NCI-H2081 (cell line): ENCODE results near the gene GPRC5B.

Experiments used
- DNase-seq, 2 experiments: peaks; one replicate each; lab custom pipeline; 2025; lab: John Stamatoyannopoulos, UW

The GPRC5B gene

DNA sequence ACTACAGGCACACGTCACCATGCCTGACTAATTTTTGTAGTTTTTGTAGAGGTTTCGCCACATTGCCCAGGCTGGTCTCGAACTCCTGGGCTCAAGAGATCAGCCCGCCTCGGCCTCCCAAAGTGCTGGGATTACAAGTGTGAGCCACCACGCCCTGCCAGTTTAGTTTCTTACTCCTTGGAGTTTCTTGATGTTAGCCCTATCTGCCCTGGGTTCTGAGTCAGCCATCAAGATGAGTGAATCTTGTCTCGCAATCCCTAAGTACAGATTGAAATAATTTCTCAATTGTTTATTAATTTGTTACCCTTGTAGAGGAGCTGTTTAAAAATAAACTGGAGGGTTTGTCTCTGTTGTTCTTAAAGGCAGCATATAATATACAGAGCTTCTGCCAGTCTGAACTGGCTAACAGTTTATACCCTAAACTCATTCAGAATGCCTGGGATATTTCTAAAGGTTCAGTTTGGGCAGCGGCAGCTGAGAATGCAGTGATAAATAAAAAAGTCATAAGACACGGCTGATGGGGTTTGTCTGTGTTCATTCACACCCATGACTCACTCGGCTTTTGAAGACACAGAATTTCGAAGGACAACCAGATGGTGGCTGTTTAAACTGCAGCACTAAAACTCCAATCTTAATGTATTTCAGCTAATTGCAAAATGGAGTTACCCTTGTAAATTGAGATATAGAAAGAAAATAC is 39.6 kb downstream of the GPRC5B start:
- DNase-seq = no peak

DNA sequence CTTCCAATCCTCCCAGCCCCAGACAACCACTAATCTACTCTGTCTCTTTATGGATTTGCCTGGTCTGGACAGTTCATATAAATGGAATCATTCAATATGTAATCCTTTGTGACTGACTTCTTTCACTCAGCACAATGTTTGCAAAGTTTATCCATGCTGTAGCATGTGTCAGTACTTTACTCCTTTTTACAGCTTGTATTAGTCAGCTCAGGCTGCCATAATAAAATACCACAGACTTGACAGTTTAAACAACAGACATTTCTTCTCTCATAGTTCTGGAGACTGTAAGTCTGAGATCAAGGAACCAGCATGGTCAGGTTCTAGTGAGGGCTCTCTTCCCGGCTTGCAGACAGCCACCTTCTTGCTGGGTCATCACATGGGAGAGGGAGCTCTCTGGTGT is 41.3 kb downstream of the GPRC5B start:
- DNase-seq = no peak

DNA sequence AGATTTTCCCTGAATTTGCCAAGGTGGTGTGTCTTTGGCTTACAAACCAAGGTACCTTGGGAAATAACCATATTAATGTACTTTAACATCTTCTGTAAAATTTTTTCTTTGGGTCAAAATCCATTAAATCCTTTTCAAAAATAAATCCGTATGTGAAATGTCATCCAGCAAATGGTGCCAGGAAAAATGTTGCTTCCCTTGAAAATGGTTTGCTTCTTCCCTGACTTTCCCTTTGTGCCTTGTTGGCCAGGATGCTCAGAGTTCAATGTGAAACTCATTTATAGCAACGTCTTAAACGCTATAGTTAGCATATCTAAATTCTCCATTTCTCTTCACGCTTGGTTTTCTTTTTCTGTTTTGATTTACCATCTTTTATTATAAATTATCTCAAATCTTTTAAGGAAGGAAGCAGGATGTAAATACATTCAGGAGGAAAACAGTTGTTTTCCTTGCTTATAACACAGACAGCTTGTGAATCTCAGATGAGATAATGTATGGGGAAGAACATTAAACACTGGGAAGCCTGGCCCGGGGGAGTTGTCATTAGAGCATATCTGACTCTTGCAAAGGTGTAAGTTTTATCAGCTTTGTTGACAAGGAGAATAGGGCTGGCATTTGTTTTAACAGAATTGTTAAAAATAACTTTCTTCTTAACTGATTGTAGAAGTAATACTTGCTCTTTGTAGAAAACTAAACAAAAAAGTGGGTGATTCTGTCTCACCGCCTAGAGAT is 42.1 kb downstream of the GPRC5B start:
- no peak for DNase-seq

DNA sequence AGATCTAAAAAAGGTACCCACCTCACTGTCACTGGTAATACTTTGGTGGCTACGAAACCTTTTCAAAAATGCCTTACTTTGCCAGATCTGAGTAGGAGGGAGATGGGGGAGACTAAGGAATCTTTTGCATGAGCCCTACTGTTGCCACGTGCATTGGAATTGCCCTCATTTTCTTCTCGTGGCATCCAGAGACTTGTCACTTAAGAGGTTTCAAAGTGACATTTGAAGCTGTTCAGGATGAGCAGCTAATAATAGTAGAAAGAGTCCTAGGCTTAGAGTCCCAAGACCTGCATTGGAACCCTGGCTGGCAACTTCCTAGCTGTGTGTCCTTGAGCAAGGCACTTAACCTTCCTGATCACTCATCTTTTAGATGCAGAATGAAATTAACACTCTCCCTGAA is 43.5 kb downstream of the GPRC5B start:
- no peak for DNase-seq

DNA sequence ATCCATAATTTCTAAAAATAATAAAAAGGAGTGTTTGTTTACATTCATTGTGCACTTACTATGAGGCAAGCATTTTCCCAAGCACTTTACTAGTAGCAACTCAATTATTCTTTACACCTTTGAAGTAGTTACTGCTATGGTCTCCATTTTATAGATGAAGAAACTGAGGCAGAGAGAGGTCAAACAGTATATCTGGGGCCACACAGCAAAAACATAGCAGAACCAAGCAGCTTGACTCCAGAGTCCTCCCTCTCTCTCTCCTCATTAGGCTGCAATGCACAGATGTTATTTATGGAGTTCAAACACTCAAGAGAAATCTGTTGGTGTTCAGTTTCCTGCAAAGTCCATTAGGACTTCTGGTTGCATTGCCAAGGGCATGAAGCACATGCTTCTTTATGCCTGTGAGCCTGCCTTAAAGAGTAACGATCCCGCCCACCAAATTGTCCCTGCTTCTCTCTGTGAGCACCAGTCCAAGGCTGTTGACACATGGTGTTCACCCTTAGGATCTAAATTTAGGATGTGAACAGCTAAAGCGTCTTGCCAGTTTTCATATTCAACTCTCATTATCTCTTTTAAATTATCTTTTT is 44.0 kb downstream of the GPRC5B start:
- DNase-seq = peak; percentile 67 to 85

DNA sequence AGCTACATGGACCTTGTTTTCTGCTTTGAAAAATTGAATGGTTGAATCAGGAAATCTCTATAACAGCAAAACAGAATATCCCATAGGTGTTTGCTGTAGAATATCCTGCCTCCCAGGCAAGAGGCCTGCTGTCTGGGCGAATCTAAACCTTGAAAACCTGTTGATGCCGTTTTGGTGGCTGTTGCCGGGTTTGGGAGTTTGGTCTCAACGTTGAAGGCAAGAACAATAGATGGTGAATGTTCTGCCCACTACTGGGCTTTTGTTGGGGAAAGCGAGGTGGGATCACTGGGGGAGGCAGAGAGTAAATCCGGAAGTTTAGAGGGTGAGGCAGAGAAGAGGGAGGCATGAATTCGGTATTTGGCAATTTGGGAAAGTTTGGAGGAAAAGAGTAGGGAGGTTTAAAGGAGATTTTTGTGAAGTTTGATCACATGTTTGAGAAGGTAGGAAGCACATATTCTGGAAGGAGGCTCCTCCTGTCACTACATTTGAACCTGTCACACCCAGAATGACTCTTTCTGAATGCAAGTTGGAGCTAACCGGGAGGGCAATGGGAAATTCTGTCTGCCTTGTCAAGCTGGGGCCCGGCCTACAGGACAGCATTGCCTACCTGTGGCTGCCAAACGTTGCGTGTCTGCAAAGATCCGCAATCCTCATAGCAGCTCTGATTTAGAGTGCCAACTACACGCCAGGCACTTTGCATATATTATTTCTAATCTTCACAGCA is 46.5 kb downstream of the GPRC5B start:
- DNase-seq = no peak

DNA sequence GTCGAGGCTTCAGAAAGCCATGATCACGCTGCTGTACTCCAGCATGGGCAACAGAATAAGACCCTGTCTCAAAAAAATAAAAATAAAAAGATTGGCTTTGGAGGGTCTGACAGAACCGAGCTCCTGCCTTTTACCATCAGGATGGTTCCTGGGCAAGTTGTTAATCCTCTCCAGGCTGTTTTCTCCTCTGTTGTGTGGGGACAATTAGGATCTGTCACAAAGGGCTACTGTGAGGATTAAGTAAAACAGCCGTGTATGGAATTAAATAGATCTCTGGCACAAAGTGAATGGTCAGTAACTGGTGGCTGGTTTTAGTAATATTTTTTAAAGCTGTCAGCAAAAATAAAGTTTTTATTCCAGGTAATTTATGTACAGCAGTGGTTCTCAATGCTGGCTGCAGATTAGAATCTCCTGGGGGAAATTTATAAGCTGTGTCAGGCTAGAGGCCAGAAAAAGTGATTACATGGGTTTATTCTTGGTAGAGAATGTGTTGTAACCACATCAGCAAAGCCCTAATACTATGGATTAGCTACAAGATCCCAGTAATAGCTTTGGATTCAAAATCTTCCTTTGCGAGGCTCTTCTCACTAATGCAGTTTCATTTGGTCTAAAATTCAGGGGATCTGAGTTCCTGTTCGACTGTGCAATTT is 47.2 kb downstream of the GPRC5B start:
- DNase-seq = no peak

DNA sequence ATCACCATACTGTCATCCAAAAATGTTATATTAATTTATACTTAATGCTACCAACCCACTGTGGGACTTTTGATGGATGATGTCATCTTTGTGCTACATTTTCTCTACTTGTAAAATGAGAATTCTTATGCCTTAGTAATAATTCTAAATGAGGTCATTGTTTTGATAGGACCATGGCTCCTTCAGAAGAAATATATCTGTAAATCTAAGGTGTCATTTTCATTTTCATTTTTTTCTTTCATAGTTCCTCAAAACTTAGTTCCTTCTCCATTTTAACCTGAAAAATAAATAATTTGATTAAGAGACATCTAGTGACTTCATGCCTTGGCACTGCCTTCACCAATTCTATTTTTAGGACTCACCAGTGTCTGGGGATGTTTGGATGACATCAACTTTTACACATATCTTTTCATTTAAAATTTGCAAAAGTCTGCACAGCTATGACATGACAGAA is 48.7 kb downstream of the GPRC5B start:
- DNase-seq = no peak

DNA sequence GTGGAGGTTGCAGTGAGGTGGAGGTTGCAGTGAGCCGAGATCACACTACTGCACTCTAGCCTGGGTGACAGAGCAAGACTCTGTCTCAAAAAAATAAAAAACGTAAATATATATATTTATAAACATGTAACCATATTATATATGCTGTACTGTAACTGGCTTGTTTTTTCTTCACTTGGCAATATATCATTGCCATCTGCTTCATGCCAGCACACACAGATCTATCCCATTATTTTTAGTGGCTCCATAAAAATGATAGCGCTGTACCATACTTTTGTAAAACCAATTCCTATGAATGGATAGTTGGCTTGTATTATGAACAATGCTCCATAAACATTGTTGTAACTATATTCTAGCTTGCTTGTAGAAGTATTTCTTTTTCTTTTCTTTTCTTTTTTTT is 49.5 kb downstream of the GPRC5B start:
- DNase-seq = no peak

DNA sequence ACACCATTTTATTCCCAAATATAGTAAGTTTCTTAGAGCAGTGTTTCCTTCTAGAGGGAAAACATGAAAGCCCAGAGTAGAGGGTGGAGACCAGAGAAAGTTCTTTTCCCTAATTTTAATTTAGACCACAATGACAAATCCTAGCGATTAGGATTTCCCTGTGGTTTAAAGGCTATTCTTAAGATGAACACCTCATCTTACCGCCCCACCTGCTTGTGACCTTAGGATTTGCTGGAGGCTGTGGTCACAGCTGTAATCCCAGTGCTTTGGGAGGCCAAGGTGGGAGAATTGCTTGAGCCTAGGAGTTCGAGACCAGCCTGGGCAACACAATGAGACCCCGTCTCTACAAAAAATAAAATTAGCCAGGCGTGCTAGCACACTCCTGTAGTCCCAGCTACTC is 51.1 kb downstream of the GPRC5B start:
- no peak for DNase-seq

DNA sequence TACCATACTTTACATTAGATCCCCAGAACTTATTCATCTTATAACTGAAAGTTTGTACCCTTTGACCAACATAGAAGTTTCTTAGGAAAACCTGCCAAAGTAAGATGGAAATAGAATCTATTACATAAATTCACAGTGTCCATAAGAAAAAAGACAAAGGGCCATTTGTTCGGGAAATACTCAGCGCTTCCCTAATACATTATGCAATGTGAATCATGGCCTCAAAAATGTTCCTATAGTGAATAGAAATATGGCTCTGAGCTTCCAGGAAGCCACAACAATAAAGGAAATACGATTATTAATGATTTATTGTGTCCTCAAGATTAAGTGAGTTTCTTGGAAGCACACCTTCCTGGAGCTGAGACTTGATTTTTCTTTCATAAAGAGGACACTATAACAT is 51.5 kb downstream of the GPRC5B start:
- DNase-seq = no peak

DNA sequence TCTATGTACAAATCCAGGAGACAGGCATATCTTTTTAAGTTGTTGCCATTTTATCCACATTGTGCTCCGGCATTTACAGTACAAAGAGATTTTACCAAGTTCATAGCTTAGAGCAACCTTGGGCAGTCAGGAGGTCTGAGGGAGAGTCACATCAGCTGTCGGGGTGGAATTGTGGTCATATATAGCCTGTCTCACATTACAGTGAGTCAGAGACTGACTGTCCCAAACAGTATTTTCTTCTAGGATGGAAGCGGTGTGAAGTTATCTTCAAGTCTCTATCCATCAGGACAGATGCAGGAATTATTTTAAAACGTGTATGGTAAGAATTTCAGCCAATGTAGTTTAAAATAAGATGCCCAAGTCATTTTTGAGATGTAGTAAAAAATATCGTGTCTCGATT is 53.0 kb downstream of the GPRC5B start:
- DNase-seq = no peak

DNA sequence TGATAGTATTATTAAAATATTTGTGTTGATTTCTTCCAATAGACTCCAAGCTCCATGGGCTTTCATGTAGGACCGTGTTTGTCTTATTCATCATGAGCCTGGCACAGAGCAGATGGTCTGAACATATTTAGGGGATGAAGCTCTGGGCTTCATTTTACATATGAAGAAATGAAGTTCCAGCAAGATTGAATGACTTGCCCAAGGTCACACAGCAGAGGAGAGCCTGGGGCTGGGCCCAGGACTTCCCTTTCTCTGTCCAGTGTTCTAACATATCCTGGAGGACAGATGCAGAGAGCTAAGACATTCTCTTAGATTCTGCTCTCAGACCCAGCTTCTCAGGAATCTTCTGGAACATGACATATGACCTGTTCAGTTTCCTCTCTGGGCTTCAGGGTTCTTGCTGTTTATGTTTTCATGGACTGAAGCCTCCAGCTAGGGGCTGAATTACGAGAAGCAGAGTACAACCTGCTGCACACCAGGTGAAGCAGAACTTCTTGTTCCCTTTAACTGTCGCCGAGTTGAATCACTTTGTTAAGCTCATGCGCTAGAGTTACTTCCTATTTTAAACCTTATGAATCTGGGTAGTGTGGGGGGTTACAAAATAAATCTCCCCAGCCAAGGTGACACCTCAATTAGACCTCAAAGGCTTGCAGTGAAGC is 53.6 kb downstream of the GPRC5B start:
- no peak for DNase-seq

DNA sequence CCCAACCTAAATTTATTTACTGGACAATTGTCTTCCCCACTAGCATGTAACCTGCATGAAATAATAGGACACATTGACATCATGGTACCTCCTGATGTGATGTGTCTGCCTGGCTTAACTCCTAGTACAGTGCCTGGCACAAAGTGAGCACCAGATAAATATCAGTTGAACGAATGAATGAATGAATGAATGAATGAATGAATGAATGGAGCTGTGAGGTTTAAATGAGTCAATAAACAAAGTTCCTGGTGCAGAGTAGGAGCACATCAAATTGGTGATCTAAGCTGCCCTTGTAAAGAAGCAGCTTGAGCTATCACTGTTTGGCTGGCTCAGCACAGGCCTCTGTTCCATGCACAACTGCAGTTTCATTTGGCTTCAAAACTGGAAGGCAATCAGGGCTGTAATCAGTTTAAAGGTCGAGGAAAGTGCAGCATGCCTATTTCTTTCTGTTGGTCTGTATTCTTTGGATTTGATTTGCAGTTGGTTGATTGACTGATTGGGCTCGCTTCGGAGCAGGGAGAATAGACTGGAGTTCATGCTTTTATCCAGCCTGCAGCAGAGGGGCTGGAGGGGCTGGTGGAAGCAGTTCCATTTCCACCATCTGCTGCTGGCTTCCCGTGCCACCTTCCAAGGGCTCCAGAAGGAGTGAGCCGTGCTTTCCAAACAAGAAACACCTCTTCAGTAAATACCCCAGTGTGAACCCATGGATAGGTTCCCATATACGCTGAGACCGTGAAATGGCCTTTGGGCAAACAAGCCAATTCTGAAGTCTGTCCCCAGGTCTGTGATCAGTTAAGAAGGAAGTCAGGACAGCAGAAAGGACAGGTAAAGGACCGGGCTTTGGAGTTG is 54.6 kb downstream of the GPRC5B start:
- DNase-seq = no peak

DNA sequence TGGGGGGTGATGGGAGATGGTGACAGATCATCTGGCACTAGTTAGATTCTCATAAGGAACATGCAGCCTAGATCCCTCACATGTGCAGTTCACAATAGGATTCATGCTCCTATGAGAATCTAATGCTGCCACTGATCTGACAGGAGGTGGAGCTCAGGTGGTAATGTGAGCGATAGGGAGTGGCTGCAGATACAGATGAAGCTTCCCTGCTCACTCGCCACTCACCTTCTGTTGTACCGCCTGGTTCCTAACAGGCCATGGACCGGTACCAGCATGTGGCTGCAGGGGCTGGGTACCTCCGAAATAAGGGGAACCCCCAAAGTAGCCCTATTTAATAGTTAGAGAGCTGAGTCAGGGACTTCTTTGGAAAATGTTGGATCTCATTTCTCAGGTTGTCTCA is 60.4 kb downstream of the GPRC5B start:
- DNase-seq = no peak

DNA sequence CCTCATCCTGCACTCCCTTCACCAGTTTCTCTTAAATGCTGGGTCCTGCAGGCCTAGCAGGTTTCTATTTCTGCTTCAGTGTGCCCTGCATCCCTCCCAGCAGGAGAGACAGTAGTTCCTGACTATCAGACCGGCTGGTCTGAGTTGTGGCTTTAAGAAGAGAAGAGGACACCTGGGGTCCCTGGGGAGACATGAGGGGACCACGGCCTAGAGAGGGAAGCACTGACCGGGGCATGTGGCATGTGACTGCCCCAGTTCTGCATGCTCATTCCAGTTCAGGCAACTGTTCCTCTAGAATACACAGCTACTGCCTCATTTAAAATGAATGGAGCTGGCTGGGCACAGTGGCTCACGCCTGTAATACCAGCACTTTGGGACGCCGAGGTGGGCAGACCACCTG is 61.3 kb downstream of the GPRC5B start:
- no peak for DNase-seq

DNA sequence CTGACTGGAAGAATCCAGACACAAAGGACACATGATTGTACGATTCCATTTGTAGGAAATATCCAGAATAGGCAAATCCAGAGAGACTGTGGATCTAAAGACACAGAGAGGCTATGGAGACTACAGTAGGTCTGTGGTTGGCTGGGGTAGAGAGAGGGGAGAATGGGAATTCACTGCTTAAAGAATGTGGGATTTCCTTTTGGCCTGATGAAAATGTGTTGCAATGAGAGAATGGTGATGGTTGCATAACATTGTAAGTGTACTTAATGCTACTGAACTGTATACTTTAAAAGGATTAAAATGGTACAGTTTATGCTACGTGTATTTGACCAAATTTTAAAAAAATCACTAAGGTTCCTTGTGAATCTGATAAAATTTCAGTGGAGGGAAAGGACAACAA is 62.1 kb downstream of the GPRC5B start:
- DNase-seq = no peak

DNA sequence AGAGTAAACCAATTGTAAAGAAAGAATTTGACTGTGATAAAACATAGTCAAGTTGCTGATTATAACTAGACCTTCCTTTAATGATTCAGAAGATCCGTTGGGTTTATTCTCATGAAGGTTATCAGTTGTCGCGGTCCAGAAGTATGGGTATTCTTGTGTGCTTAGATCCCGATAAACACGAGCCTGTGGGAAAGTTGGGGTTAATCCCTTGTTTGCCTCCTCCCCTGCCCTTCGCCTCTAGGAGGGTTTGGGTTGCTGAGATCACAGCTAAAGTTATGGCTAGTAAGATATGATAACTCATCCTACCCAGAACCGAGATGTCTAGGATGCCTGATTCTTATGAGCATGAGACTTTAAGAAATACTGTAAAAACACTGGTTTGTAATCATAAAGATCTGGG is 66.8 kb downstream of the GPRC5B start:
- no peak for DNase-seq

DNA sequence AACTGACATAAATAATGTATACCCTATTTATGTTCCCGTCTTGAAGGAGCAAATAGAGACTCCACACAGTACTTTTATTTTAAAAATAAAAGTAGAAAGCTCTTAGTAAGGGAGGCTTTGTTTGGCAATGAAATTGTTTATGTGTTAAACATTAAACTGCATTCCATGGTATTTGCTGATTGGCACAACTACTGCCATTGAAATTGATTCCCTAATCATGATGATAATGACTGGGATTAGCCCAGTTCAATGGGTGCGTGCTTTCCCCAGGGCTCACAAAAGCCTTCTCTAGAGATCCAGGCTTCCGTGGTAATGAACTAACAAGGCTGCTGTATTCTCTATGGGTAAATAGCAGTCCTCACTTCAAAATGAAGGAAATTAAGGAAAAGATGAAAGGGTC is 67.5 kb downstream of the GPRC5B start:
- no peak for DNase-seq

DNA sequence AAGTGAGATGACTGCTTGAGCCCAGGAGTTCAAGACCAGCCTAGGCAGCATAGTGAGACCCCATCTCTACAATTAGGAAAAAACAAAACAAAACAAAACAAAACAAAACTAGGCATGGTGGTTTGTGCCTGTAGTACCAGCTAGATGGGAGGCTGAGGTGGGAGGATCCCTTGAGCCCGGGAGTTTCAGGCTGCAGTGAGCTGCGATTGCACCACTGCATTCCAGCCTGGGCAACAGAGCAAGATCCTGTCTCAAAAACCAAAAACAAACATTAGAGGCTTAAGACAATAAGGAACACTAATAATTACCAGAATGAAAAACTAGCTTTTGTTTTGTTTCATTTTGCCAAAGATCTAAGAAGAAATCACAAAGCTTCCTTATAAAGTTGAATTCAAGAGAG is 69.2 kb downstream of the GPRC5B start:
- DNase-seq = no peak

DNA sequence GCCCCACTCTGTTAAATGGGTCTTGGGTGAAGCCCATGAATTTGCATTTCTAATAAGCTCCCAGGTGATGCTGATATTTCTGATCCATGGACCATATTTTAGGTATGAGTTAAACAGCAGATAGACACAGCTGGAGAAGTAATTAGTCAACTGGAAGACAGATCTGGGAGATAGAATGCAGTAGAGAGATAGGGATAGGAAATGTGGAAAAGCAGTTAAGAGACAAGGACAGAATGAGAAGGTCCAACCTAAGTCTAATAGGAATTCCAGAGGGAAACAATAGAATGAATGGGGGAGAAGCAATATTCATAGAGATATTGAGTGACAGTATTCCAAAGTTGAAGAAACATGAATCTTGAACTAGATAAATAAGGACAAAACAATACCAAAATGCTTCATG is 71.7 kb downstream of the GPRC5B start:
- no peak for DNase-seq
